Activated CD4-positive, alpha-beta T cell treated with anti-CD3 and anti-CD28 coated beads, Interleukin-2, amount 50 U/mL, for 24 hours (primary cell): ENCODE measurements around the gene RHOH.
A peak's percentile ranks its signal among the peaks of the same experiment; 100 is the strongest.

Experiments
- DNase-seq, 2 donors: peaks; one replicate each; pipeline ENCODE4 v3.0.0-alpha.2; 2020; ENCODE audit warnings: low read depth in 1 of 2, low spot score in 1 of 2

The RHOH gene

GRCh38 chr4:40187386-40187906, 9.4 kb upstream of the RHOH start:
- DNase-seq, result no peak

DNA sequence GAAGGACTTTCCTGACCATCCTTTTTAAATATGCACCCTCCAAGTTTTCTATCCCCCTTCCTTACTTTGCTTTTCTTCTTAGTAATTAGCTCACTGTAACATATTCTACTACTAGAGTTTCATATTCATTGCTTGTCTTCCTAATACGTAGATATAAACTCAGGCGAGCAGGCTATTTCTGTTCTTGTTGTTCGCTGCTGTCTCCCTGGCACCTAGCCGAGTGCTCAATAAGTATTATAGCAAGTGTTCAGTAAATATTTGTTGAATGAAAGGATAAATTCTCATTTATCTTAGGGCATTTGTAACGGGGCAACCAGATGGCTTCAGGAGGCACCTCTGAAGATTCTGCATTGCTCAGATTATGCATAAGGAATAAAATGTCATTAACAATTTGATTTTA, 6.8 kb upstream of the RHOH start:
- DNase-seq, result no peak

- no peak for DNase-seq
Observed at GRCh38 chr4:40190465-40190864, 6.4 kb upstream of the RHOH start.

GRCh38 chr4:40190880-40191815, 5.7 kb upstream of the RHOH start:
- no peak for DNase-seq

DNA sequence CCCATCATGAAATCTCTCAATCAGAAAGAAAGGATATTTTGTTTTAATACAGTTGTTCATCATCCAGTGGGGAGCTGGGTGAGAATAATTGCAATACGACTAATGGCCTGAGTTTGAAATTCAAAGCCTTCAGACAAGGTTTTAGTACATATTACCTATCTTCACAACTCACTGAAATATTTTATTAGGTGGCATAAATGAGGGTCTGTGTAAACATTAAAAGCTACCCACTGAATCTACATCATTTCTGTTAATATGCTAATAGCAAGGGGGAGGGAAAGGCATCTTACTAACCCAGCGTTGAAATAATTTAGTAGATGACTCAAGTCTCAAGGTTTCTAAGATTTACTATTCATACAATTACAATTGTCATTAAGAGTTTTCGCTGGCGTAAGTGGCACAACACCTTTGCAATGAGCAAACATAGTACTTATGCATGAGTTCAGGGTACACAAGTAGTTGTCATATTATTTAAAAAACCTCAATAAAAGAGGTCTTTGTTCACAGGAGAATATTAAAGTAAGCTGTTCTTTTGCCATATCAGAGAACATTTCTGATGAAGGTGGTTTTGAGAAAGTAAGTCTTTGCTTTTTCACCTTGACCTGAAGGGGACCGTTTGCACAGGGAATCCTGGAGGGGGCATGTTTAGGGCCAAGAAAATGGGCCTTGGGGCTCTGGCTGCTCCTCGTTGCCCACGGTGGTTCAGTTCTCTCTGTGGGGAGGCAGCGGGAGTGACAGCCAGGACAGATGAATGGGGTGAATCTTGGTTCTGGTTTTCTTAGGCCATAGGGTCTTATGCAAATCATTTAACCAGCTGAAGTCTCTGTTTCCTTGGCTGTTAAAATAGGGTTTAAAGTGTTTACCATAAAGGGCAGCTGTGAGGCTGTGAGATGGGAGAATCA, 4.5 kb upstream of the RHOH start:
- no peak for DNase-seq

DNA sequence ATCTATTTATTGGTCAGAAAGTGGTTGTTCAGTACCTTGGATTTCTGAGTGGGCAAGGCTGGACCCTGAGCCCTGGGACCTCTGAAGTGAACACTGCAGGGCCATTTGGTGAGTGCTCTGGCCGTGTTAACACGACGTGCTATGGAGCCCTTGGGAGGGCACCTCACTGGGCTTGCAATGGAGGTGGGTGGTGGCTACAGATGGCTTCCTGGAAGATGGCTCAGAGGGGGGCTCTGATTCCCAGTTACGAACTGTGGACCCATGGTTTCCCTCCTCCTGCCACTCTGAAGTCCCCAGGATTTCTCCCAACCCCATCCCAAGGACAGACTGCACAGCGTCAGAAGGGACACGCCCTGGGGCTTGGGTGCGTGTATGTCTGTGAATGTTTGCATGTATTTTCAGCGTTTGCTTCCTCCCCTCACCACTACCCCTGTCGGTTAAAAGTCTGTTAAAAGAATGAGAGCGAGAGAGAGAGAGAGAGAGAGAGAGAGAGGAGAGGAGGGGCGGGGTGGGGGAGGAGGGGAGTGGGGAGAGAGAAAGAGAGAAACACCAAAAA, 3.7 kb upstream of the RHOH start:
- DNase-seq, result no peak

DNA sequence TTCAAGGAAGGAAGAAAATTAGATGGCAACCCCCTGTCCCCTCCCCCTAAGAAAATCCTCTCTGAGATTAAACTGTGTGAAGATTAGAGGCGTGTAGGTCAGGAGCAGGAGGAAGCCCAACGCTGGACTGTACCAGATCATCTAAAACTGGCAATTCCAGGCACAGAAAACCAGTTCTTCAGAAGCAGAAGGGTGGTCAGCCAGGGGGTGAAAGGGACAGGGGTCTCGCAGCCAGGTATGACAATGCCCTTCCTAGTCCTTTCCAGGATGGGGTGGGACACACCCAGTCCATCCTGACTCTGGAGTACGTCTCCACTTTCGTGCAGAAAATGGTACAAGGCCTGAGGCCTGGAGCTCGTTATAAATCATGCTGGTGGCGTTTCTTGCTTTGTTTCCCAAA, 3.3 kb upstream of the RHOH start:
- no peak for DNase-seq

- no peak for DNase-seq
Observed at GRCh38 chr4:40194602-40195161, 2.1 kb upstream of the RHOH start.

GRCh38 chr4:40195182-40196177, 1.4 kb upstream of the RHOH start:
- DNase-seq, result no peak

- DNase-seq, result no peak
Observed at GRCh38 chr4:40196272-40196671, 559 bp upstream of the RHOH start.

DNA sequence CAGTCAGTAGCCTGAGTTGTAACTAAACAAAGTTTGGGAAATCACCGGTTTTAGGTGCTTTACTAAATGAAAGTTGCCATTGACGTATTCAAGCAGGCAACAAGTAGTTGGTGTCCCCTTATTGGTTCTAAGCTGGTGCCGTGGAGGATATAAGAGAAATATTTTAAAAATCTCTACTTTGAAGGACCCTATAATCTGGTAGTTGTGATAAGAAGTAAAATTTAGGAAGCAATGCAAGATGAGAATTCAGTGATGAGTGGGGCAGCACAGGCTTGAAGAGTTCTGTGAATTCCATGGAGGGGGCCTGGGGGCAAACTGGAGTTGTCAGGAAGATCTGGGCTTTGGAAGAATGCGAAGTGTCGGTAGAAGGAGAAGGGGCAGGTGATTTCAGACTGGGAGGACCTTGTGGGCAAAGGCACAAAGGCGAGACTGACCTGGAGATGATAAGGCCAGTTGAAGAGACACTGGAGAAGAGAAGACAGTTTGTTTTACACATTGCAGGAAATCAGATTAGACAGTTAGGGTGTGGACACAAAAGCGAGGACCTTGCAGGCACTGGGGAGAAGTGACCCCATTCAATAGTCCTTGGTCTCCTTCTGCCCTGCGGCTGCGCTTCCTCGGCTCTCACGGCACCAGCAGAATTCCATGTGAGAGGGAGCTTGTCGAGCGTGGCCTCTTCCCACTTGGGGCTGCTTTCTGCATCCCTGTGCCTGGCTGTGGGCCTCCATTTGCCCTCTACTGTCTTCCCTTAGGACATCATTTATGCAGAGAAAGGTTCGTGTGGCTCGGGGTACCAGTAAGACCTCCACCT, 1.3 kb downstream of the RHOH start:
- DNase-seq, result no peak

DNA sequence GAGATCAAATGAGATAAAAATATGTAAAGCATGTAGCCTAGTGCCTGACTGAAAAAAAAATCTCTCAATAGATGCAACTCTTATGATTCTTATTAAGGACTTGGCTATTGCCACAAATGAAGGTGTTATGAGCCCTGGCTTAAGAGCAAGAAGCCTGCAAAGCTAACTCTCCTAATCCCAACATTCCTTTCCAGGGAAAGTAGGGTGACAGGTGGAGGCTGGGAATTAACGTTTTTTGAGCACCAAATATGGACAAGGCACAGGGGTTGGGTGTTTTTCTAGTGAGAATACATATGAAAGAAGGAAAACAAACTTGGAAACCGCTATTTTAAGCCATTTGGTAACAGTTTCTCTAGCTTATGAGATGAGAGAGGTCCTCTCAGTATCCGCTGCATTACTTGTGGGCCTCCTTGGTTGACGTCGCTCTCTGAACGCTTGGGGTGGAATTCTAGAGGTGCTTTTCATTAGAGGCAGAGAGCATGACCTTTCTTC, 2.4 kb downstream of the RHOH start:
- no peak for DNase-seq

GRCh38 chr4:40199999-40200874, 3.4 kb downstream of the RHOH start:
- peak in 1 of 2 donors; percentile 71 for DNase-seq

- DNase-seq, result no peak
Observed at GRCh38 chr4:40200875-40201801, 4.3 kb downstream of the RHOH start.

- no peak for DNase-seq
Observed at GRCh38 chr4:40201898-40202297, 5.1 kb downstream of the RHOH start.

DNA sequence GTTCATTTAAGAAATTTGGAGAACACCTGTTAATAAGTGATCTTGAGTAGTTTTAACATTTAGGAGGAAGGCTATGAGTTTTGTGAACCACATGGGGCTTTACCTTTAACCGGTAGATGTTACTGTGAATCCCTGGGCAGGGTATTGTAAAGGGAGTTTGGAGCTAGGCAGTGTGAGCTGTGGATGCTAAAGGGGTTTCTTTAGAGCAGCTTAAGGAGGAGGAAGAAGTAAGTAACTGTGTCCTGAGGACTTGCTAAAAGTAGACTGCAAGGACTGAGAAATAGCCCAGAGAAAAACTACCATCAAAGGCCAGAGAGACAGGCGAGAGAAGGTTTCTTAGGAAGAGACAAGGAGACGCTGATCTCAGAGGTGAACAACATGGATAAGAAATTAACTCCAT, 5.6 kb downstream of the RHOH start:
- no peak for DNase-seq
